ENCODE measurements around the gene CES4A. TPM values are rescaled to one million over a fixed set of nuclear protein-coding genes. Genes with fewer than 3 reads are reported as not detected.

Gene CES4A
- total and polyA plus RNA-seq, 2 of the 13 experiments (the other 11 are each of a cell fraction or from before 2014, with no cell fraction given): 0.09 to 0.17 TPM

DNA sequence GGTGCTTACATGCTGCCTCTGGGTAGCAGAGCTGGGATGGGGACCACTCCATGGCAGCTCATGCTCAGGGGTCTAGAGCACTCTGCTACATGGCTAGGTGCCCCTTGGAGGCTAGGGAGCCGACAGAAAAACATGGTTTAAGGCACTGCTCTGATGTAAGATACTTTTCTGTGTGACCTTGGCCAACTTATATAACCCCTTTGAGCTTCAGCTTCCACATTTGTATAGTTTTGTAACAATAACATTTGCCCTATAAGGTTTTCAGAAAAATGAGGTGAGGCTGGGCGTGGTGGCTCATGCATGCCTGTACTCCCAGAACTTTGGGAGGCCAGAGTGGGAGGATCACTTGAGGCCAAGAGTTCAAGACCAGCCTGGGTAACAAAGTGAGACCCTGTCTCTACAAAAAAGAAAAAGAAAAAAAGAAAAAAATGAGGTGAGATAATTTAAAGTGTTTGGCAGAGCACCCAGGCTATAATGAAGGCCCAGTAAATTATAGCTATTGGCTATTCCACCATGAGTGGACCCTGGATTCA, 3.2 kb downstream of the CES4A start (continued):
- TF ChIP-seq, protein P1, sequence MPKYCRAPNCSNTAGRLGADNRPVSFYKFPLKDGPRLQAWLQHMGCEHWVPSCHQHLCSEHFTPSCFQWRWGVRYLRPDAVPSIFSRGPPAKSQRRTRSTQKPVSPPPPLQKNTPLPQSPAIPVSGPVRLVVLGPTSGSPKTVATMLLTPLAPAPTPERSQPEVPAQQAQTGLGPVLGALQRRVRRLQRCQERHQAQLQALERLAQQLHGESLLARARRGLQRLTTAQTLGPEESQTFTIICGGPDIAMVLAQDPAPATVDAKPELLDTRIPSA (CRISPR knock-in tag; IDR thresholded peaks at IDR 0.05; ENCODE audit: borderline replicate concordance): no peak
- TF ChIP-seq, protein P2, sequence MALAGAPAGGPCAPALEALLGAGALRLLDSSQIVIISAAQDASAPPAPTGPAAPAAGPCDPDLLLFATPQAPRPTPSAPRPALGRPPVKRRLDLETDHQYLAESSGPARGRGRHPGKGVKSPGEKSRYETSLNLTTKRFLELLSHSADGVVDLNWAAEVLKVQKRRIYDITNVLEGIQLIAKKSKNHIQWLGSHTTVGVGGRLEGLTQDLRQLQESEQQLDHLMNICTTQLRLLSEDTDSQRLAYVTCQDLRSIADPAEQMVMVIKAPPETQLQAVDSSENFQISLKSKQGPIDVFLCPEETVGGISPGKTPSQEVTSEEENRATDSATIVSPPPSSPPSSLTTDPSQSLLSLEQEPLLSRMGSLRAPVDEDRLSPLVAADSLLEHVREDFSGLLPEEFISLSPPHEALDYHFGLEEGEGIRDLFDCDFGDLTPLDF (CRISPR knock-in tag; IDR thresholded peaks at IDR 0.05): no peak
- TF ChIP-seq, protein P3, sequence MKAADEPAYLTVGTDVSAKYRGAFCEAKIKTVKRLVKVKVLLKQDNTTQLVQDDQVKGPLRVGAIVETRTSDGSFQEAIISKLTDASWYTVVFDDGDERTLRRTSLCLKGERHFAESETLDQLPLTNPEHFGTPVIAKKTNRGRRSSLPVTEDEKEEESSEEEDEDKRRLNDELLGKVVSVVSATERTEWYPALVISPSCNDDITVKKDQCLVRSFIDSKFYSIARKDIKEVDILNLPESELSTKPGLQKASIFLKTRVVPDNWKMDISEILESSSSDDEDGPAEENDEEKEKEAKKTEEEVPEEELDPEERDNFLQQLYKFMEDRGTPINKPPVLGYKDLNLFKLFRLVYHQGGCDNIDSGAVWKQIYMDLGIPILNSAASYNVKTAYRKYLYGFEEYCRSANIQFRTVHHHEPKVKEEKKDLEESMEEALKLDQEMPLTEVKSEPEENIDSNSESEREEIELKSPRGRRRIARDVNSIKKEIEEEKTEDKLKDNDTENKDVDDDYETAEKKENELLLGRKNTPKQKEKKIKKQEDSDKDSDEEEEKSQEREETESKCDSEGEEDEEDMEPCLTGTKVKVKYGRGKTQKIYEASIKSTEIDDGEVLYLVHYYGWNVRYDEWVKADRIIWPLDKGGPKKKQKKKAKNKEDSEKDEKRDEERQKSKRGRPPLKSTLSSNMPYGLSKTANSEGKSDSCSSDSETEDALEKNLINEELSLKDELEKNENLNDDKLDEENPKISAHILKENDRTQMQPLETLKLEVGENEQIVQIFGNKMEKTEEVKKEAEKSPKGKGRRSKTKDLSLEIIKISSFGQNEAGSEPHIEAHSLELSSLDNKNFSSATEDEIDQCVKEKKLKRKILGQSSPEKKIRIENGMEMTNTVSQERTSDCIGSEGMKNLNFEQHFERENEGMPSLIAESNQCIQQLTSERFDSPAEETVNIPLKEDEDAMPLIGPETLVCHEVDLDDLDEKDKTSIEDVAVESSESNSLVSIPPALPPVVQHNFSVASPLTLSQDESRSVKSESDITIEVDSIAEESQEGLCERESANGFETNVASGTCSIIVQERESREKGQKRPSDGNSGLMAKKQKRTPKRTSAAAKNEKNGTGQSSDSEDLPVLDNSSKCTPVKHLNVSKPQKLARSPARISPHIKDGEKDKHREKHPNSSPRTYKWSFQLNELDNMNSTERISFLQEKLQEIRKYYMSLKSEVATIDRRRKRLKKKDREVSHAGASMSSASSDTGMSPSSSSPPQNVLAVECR (CRISPR knock-in tag; IDR thresholded peaks at IDR 0.05; ENCODE audit: borderline replicate concordance): no peak
- TF ChIP-seq, protein P4, sequence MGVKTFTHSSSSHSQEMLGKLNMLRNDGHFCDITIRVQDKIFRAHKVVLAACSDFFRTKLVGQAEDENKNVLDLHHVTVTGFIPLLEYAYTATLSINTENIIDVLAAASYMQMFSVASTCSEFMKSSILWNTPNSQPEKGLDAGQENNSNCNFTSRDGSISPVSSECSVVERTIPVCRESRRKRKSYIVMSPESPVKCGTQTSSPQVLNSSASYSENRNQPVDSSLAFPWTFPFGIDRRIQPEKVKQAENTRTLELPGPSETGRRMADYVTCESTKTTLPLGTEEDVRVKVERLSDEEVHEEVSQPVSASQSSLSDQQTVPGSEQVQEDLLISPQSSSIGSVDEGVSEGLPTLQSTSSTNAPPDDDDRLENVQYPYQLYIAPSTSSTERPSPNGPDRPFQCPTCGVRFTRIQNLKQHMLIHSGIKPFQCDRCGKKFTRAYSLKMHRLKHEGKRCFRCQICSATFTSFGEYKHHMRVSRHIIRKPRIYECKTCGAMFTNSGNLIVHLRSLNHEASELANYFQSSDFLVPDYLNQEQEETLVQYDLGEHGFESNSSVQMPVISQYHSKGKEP (CRISPR knock-in tag; IDR thresholded peaks at IDR 0.05): no peak
- TF ChIP-seq NBN (conservative IDR thresholded peaks at IDR 0.05): no peak
- TF ChIP-seq NCOA5 (CRISPR knock-in tag; IDR thresholded peaks at IDR 0.05): no peak
- no peak for TF ChIP-seq ZNF441 (CRISPR knock-in tag; IDR thresholded peaks at IDR 0.05; ENCODE audit: borderline replicate concordance)
- no peak for TF ChIP-seq GABPB1 (CRISPR knock-in tag; IDR thresholded peaks at IDR 0.05)
- peak; percentile 56; the same call in 1 of the 2 replicates for TF ChIP-seq ADNP (CRISPR knock-in tag; IDR thresholded peaks at IDR 0.05)
- TF ChIP-seq ZFP1 (CRISPR knock-in tag; IDR thresholded peaks at IDR 0.05): no peak
- TF ChIP-seq ZNF124 (CRISPR knock-in tag; IDR thresholded peaks at IDR 0.05): no peak
- TF ChIP-seq, protein P5, sequence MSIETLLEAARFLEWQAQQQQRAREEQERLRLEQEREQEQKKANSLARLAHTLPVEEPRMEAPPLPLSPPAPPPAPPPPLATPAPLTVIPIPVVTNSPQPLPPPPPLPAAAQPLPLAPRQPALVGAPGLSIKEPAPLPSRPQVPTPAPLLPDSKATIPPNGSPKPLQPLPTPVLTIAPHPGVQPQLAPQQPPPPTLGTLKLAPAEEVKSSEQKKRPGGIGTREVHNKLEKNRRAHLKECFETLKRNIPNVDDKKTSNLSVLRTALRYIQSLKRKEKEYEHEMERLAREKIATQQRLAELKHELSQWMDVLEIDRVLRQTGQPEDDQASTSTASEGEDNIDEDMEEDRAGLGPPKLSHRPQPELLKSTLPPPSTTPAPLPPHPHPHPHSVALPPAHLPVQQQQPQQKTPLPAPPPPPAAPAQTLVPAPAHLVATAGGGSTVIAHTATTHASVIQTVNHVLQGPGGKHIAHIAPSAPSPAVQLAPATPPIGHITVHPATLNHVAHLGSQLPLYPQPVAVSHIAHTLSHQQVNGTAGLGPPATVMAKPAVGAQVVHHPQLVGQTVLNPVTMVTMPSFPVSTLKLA (IDR thresholded peaks at IDR 0.05): no peak
- TF ChIP-seq CBX2 (IDR thresholded peaks at IDR 0.05; ENCODE audit: low read depth, low read length): no peak
- TF ChIP-seq CBX2 (CRISPR knock-in tag; IDR thresholded peaks at IDR 0.05; ENCODE audit: low read depth): no peak
- TF ChIP-seq ZNF709 (CRISPR knock-in tag; IDR thresholded peaks at IDR 0.05): no peak
- TF ChIP-seq, protein P6, sequence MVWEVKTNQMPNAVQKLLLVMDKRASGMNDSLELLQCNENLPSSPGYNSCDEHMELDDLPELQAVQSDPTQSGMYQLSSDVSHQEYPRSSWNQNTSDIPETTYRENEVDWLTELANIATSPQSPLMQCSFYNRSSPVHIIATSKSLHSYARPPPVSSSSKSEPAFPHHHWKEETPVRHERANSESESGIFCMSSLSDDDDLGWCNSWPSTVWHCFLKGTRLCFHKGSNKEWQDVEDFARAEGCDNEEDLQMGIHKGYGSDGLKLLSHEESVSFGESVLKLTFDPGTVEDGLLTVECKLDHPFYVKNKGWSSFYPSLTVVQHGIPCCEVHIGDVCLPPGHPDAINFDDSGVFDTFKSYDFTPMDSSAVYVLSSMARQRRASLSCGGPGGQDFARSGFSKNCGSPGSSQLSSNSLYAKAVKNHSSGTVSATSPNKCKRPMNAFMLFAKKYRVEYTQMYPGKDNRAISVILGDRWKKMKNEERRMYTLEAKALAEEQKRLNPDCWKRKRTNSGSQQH (CRISPR knock-in tag; IDR thresholded peaks at IDR 0.05; ENCODE audit: low read depth): no peak
- TF ChIP-seq, protein P7, sequence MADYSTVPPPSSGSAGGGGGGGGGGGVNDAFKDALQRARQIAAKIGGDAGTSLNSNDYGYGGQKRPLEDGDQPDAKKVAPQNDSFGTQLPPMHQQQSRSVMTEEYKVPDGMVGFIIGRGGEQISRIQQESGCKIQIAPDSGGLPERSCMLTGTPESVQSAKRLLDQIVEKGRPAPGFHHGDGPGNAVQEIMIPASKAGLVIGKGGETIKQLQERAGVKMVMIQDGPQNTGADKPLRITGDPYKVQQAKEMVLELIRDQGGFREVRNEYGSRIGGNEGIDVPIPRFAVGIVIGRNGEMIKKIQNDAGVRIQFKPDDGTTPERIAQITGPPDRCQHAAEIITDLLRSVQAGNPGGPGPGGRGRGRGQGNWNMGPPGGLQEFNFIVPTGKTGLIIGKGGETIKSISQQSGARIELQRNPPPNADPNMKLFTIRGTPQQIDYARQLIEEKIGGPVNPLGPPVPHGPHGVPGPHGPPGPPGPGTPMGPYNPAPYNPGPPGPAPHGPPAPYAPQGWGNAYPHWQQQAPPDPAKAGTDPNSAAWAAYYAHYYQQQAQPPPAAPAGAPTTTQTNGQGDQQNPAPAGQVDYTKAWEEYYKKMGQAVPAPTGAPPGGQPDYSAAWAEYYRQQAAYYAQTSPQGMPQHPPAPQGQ (CRISPR knock-in tag; IDR thresholded peaks at IDR 0.05; ENCODE audit: borderline replicate concordance): no peak
